Activated CD4-positive, alpha-beta T cell treated with anti-CD3 and anti-CD28 coated beads, Interleukin-2, amount 50 U/mL, for 48 hours (primary cell): Measurements from ENCODE around the gene FBXW8.

ENCODE experiments used
- DNase-seq, 2 experiments: peaks; one replicate each; pipeline ENCODE4 v3.0.0-alpha.2; 2020

Gene FBXW8

GRCh38 chr12:117025481-117026151 is 114.9 kb downstream of the FBXW8 start:
- DNase-seq, result peak; percentile 53 to 58

- no peak for DNase-seq
Observed at GRCh38 chr12:117026343-117026742, 115.6 kb downstream of the FBXW8 start.

GRCh38 chr12:117026921-117027250 is 116.1 kb downstream of the FBXW8 start:
- DNase-seq, result no peak

- no peak for DNase-seq
Observed at GRCh38 chr12:117027251-117028086, 116.7 kb downstream of the FBXW8 start.

- DNase-seq, result no peak
Observed at GRCh38 chr12:117028254-117028653, 117.5 kb downstream of the FBXW8 start.

- no peak for DNase-seq
Observed at GRCh38 chr12:117030187-117030900, 119.6 kb downstream of the FBXW8 start.

- no peak for DNase-seq
Observed at GRCh38 chr12:117031843-117032592, 121.3 kb downstream of the FBXW8 start.

- DNase-seq, result no peak
Observed at GRCh38 chr12:117032593-117033381, 122.0 kb downstream of the FBXW8 start.

- DNase-seq, result no peak
Observed at GRCh38 chr12:117033382-117034221, 122.9 kb downstream of the FBXW8 start.

GRCh38 chr12:117034249-117034648 is 123.5 kb downstream of the FBXW8 start:
- DNase-seq, result no peak

GRCh38 chr12:117034701-117035151 is 124.0 kb downstream of the FBXW8 start:
- DNase-seq, result no peak

GRCh38 chr12:117035287-117035686 is 124.5 kb downstream of the FBXW8 start:
- no peak for DNase-seq

- DNase-seq, result no peak
Observed at GRCh38 chr12:117036046-117036445, 125.3 kb downstream of the FBXW8 start.

GRCh38 chr12:117036547-117036946 is 125.8 kb downstream of the FBXW8 start:
- DNase-seq, result no peak

GRCh38 chr12:117037289-117038022 is 126.7 kb downstream of the FBXW8 start:
- DNase-seq, result no peak

- no peak for DNase-seq
Observed at GRCh38 chr12:117038023-117038680, 127.4 kb downstream of the FBXW8 start.

GRCh38 chr12:117038919-117039318 is 128.2 kb downstream of the FBXW8 start:
- DNase-seq, result no peak

GRCh38 chr12:117039891-117040309 is 129.2 kb downstream of the FBXW8 start:
- no peak for DNase-seq

- DNase-seq, result no peak
Observed at GRCh38 chr12:117040496-117040895, 129.7 kb downstream of the FBXW8 start.

GRCh38 chr12:117041798-117042170 is 131.0 kb downstream of the FBXW8 start:
- DNase-seq, result no peak
